Small intestine (tissue), 7 donors: Measurements from ENCODE around the gene DOP1A. TPM values are rescaled to one million over a fixed set of nuclear protein-coding genes. Genes with fewer than 3 reads are reported as not detected.
A peak's percentile ranks its signal among the peaks of the same experiment; 100 is the strongest.

Experiments used
- DNase-seq, 2 donors: peaks; one replicate each; pipeline versions ENCODE4 v3.0.0 to v3.0.0-alpha.2; 2013
- FAIRE-seq: peaks from 2 replicates; lab custom pipeline; 2012; peaks lifted over from hg19 to GRCh38; lab: Jason Lieb, UNC
- H3K27ac ChIP-seq, 3 donors: one replicate each; pipeline ENCODE4 v1.5.1; 2013; ENCODE audit warnings: low read length in 2 of 3, mild to moderate bottlenecking in 2 of 3, control low read depth in 1 of 3, inconsistent platforms in 1 of 3, low read depth in 1 of 3, moderate library complexity in 1 of 3
- H3K27me3 ChIP-seq, 3 donors: one replicate each; pipeline ENCODE4 v1.6.1; 2013; ENCODE audit warnings: low read length in 3 of 3, inconsistent platforms in 1 of 3; ENCODE audit not compliant: control insufficient read depth in 3 of 3, insufficient read depth in 3 of 3
- H3K36me3 ChIP-seq, 3 donors: one replicate each; pipeline ENCODE4 v1.6.1; 2013; ENCODE audit warnings: low read length in 3 of 3, inconsistent platforms in 1 of 3, low read depth in 1 of 3, mild to moderate bottlenecking in 1 of 3, moderate library complexity in 1 of 3; ENCODE audit not compliant: control insufficient read depth in 3 of 3, insufficient read depth in 2 of 3
- H3K4me1 ChIP-seq, 3 donors: one replicate each; pipeline ENCODE4 v1.6.1; 2013; ENCODE audit warnings: low read length in 2 of 3, inconsistent platforms in 1 of 3, low read depth in 1 of 3, mild to moderate bottlenecking in 1 of 3, moderate library complexity in 1 of 3; ENCODE audit not compliant: control insufficient read depth in 3 of 3, insufficient read depth in 2 of 3
- H3K4me3 ChIP-seq, 3 donors: one replicate each; pipeline ENCODE4 v1.5.1; 2013; ENCODE audit warnings: low read length in 3 of 3, control low read depth in 1 of 3, inconsistent platforms in 1 of 3, low read depth in 1 of 3, mild to moderate bottlenecking in 1 of 3, moderate library complexity in 1 of 3
- H3K9me3 ChIP-seq, 2 donors: one replicate each; pipeline ENCODE4 v1.6.1; 2013; ENCODE audit warnings: low read depth in 1 of 2, low read length in 1 of 2; ENCODE audit not compliant: control insufficient read depth in 2 of 2, insufficient read depth in 1 of 2
- WGBS, 3 donors: extraction: QIAGEN DNeasy Blood & Tissue Kit; methylation state at CpG; one replicate each; pipeline ENCODE4 v1.1.7; 2013; 5-methylcytosine and 5-hydroxymethylcytosine counted together
- polyA plus RNA-seq, 4 donors: library from polyadenylated mRNA; stranded (reverse) in 3 of 4; unstranded in 1 of 4; fragments of 200-250 nt in 3 of 4; fragments of 120-200 nt in 1 of 4; gene quantifications; one replicate each; pipeline versions ENCODE4 v1.2.1 to v1.2.3, GENCODE V29; 2013
- donor health status: healthy with polysubstance abuse.
- donor health status: control.
- donor health status: control.
- donor health status: Bipolar disorder and iron deficiency.
- donor health status: healthy.

The DOP1A gene
- polyA plus RNA-seq, 4 donors: 5.9 to 34.7 (median 9.3) TPM

DNA sequence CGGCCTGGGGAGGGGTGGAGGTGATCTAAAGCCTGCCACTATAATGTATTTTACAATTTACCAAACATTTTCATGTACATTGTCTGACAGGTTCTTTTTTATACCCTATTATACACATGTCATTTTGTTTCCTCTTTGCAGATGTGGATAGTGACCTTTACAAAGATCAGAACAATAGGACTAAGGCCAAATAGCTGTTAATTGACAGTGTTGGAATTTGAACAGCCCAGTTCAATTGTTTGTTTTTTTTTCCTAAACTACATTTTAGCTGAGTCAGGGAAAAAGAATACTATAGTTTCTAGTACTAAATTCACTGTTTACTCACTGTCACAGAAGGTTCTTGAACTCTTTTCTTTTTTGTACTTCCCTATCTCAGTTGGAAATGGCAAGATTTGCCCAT lies 85.4 kb downstream of the DOP1A start:
- FAIRE-seq (no peak), DNase-seq (no peak)
- no peak overlapping the region for H3K27ac ChIP-seq
- H3K4me1 ChIP-seq: no peaks in the 10 kb centered on the region
- WGBS, 3 donors: 69 to 91% (median 83%) methylated on average over 1 of the region's 1 CpG
- H3K27me3 ChIP-seq: no peaks in the 10 kb centered on the region
- no peaks in the 10 kb centered on the region for H3K9me3 ChIP-seq
- peaks cover 9 to 23% (median 19%) of the 10 kb centered on the region in 3 donors for H3K36me3 ChIP-seq
- no peak overlapping the region for H3K4me3 ChIP-seq

DNA sequence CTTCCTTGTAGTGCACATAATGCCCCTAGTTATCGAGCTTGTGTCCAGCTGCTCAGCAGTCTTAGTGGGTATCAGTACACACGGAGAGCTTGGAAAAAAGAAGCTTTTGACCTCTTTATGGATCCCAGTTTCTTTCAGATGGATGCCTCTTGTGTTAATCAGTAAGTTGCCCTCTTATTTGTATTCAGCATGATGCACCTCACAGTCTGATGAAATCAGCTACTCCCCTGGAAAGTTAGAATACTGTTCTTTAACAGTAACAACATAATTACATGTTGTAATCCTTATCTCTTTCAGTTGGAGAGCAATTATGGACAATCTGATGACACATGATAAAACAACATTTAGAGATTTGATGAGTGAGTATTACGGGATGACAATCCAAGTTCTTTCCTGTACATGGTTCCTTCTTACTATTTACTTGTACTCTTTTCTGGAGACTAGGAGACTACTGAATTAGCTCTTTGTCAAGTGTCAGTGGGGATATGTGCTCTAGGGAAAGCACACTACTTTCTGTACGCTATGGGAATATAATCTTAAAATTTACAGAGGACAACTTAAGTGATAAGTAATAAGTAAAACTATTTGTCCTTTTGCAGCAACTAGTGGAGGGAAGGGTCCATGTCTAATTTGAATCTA lies 86.5 kb downstream of the DOP1A start:
- Histone ChIP-seq H3K27me3 (no peaks in the 10 kb centered on the region), H3K4me3 (no peak overlapping the region), H3K9me3 (no peaks in the 10 kb centered on the region), H3K36me3 (peaks cover 9 to 21% (median 17%) of the 10 kb centered on the region in 3 donors), H3K4me1 (no peaks in the 10 kb centered on the region), H3K27ac (no peak overlapping the region)
- DNase-seq: peak in 1 of 2 donors; percentile 39
- WGBS, 3 donors: 69 to 83% (median 78%) methylated on average over 4 of the region's 4 CpGs
- no peak for FAIRE-seq

DNA sequence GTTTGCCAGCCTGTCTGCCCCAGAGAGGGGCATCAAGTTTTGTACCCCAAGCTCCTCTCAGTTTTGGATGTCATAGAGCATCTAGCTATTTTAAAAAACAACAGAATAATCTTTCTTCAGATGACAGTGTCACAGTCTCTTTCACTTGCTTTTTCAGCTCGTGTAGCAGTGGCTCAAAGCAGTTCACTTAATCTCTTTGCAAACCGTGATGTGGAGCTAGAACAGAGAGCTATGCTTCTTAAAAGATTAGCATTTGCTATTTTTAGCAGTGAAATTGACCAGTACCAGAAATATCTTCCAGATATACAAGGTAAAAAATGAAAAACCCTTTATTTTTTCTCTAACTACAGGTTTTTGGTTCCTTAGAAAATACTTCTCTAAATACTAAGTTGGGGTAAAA lies 88.3 kb downstream of the DOP1A start:
- H3K4me1 ChIP-seq: no peaks in the 10 kb centered on the region
- H3K4me3 ChIP-seq: no peak overlapping the region
- DNase-seq (no peak), FAIRE-seq (no peak)
- H3K27ac ChIP-seq: no peak overlapping the region
- H3K9me3 ChIP-seq: no peaks in the 10 kb centered on the region
- no peaks in the 10 kb centered on the region for H3K27me3 ChIP-seq
- H3K36me3 ChIP-seq: peaks cover 13 to 24% (median 23%) of the 10 kb centered on the region in 3 donors
- 69 to 77% (median 76%) methylated on average over 2 of the region's 2 CpGs for WGBS, 3 donors

DNA sequence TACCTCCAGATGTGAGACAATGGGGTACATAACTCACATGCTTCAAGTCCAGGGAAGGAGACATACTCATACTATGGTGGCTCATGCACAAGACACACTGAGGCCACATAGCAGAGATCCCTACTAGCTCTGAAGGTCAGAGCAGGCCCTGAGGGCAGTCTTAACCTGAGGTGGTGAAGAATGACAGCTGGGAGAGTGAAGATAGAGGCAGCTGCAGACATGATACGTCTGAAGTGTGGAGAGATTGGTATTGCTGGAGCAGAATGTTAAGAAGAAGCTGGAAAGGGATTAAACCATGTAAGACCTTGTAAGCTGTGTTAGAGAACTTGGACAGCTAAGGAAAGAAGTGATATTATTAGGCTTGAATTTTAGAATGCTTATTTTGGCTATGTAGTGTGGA lies 92.7 kb downstream of the DOP1A start:
- peaks cover 11 to 18% (median 17%) of the 10 kb centered on the region in 3 donors for H3K36me3 ChIP-seq
- 89 to 90% (median 90%) methylated on average over 1 of the region's 1 CpG for WGBS, 3 donors
- DNase-seq: no peak
- no peaks in the 10 kb centered on the region for H3K27me3 ChIP-seq
- no peak for FAIRE-seq
- no peaks in the 10 kb centered on the region for H3K9me3 ChIP-seq
- no peak overlapping the region for H3K27ac ChIP-seq
- no peaks in the 10 kb centered on the region for H3K4me1 ChIP-seq
- no peak overlapping the region for H3K4me3 ChIP-seq

DNA sequence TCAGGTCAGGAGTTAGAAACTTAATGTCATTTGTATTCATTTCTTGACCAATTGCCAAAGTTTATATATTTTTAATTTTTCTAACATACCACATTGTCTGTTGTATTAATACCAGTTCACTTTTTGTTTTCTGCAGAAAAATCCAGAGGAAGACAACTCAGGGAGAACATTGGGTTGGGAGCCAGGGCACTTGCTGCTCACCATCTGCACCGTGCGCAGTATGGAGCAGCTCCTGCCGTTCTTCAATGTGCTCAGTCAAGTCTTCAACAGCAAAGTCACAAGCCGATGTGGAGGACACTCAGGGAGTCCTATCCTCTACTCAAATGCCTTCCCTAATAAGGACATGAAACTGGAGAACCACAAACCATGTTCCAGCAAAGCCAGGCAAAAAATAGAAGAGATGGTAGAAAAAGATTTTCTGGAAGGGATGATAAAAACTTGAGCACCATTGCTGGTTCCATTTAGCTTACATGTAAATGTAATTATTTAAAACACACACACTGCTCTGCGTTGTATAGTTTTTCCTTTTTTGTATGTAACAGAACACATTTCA lies 100.3 kb downstream of the DOP1A start:
- Histone ChIP-seq H3K36me3 (peaks cover 18 to 27% (median 22%) of the 10 kb centered on the region in 3 donors), H3K9me3 (no peaks in the 10 kb centered on the region), H3K27me3 (no peaks in the 10 kb centered on the region), H3K4me1 (no peaks in the 10 kb centered on the region), H3K4me3 (no peak overlapping the region), H3K27ac (no peak overlapping the region)
- DNase-seq: no peak
- WGBS, 3 donors: 91 to 97% (median 92%) methylated on average over 5 of the region's 5 CpGs
- FAIRE-seq: no peak

DNA sequence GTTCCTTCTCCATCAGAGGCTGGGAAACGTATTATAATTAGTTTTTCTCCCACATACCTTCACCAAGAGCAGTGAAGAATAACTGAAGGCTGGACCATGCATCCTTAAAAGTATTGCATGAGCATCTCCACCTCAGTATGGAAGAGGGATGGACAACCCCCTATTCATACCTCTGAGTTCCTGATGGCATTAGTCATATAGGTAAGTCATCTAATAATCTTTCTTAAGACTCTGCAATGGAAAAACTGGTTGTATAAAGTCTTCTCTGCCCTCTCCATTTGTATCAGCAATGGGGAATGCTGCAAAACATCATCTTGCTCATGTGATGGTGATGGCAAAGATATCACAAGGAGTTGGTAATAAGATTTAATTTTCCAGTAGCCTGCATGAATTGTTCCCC lies 101.1 kb downstream of the DOP1A start:
- no peak for FAIRE-seq
- Histone ChIP-seq H3K27me3 (no peaks in the 10 kb centered on the region), H3K4me1 (no peaks in the 10 kb centered on the region), H3K9me3 (no peaks in the 10 kb centered on the region), H3K36me3 (peaks cover 18 to 29% (median 25%) of the 10 kb centered on the region in 3 donors), H3K27ac (no peak overlapping the region), H3K4me3 (no peak overlapping the region)
- DNase-seq: no peak
- 90 to 95% (median 92%) methylated on average over 1 of the region's 1 CpG for WGBS, 3 donors

DNA sequence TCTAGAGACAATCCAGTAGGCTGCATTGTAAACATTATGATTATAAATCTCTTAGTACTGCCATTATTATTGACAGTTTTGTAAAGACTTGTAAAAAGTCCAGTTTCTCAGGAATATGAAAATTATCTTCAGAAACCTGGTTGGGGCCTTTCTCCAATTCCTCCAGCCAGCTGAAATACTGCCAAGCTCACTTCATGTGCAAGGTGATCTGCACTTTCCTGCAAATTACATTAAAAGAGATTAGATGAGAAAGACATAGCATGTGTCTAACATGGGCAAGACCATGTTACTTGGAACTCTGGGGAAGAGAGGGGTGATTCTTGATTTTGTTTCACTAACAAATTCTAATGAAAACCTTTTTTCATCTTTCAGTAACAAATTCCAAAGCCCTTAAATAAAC lies 101.6 kb downstream of the DOP1A start:
- Histone ChIP-seq H3K4me1 (no peaks in the 10 kb centered on the region), H3K27me3 (no peaks in the 10 kb centered on the region), H3K36me3 (peaks cover 18 to 32% (median 26%) of the 10 kb centered on the region in 3 donors), H3K9me3 (no peaks in the 10 kb centered on the region), H3K4me3 (no peak overlapping the region), H3K27ac (no peak overlapping the region)
- DNase-seq (no peak), FAIRE-seq (no peak)

DNA sequence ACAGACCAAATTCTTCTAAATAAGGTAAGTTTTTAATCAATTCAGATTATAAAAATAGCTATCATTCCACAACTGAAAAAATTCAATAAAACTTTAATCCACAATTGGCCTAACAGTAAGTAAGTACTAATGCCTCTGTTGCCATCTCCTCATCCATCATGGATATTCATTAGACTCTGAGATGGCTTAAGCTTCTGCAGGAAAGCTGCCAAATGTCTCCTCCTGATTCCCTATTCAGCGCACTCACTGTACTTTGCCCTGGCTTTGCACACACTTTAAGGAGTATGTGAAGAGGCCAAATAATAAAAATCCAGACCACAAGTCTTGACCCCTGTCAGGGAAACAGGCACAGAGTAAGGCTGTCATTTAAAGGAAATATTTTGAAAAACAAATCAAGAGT lies 102.0 kb downstream of the DOP1A start:
- DNase-seq: peak in 1 of 2 donors; percentile 3
- Histone ChIP-seq H3K4me1 (no peaks in the 10 kb centered on the region), H3K27me3 (no peaks in the 10 kb centered on the region), H3K27ac (no peak overlapping the region), H3K4me3 (no peak overlapping the region), H3K9me3 (no peaks in the 10 kb centered on the region), H3K36me3 (peaks cover 20 to 32% (median 27%) of the 10 kb centered on the region in 3 donors)
- FAIRE-seq: no peak
- WGBS, 3 donors: 31 to 55% (median 46%) methylated on average over 1 of the region's 1 CpG
